ENCODE measurements around the gene CD48.

Gene CD48

GRCh38 chr1:160630523-160631451 lies 80.8 kb downstream of the CD48 start:
- DNase-seq, result no peak

GRCh38 chr1:160629286-160630210 lies 82.1 kb downstream of the CD48 start:
- DNase-seq, result peak in 3 of 4 experiments; percentile 25 to 65 (median 56)

GRCh38 chr1:160628799-160629263 lies 82.8 kb downstream of the CD48 start:
- no peak for DNase-seq

Measured in activated naive CD4-positive, alpha-beta T cell (primary cell).